IPS-NIHi7 (cell line): ENCODE results near the gene NTRK3.
A peak's percentile ranks its signal among the peaks of the same experiment; 100 is the strongest.

Experiments
- DNase-seq: peaks from one replicate; pipeline ENCODE4 v3.0.0; 2012; ENCODE audit warnings: mixed read lengths; ENCODE audit errors: extremely low spot score

NTRK3 gene

DNA sequence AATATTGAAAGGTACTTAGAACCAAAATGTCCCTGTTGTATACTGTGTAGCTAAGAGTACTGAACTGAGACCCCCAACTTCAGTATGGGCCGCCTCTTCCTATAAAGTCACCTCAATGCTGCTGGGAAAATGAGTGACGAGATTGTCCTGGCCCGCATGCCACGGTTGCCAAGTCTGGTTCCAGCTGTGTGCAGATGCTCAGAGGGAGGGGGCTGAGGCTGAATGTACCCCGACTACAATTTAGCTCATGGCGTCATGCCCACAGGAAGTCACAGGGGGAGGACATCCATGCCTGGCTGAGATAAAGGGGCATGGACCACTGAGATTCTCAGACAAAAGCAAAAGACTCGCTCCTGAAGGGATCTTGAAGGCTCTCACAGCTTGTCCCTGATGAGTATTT, 271.1 kb downstream of the NTRK3 start:
- no peak for DNase-seq

DNA sequence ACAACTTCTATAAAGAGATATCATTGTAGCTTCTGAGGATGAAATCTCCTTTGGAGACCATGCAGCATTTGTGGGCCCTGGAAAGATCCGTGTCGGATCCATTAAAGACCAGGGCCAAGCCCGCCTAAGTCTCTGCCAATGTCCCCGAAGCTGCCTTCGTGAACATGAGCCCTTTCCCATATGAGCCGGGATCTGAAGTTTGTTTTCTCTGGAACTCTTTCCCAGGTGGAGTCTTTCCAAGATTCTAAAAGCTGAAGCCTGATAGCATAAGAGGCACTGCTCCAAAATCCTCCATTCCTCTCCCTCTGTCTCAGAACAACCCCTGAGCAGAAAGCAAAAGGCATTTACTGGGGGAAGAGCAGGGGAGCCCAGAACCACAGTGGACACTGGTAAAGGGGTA, 274.6 kb downstream of the NTRK3 start:
- DNase-seq: no peak

DNA sequence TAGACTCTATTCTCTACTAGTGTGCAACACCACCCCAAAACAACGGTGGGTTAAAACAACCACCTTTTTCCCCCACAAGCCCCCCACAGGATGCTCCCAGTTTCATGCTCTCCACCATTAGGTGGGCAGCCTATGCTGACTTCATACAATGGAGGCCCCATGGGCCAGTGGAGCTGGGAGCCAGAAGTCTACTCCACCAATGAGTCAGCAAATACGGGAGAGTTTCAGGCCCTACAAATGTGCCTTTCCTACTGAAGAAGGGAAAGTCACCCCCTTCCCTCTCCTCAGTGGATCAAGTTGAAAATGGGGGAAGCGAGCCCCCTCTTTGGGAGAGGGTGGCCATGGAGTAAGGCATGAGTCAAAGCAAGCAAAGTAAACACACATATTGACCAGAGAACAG, 278.6 kb downstream of the NTRK3 start:
- no peak for DNase-seq

DNA sequence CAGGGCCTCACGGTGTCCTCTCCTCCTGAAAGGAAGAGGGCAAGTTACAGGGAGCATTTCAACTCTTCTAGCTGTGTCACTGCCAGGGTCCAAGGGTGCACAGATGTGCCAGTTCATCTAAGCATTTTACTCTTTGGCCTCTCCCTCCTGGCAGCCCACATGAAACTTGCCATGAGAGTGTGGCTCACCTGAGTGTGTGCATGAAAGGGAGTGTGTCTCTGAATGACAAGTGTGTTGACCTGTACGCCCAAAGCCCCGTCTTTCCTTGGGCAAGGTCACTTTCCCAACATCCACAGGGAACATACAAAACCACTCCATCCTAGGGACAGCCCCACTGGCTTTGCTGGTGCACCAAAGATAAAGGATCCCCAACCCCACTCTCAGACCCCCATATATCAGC, 280.0 kb downstream of the NTRK3 start:
- DNase-seq: no peak

DNA sequence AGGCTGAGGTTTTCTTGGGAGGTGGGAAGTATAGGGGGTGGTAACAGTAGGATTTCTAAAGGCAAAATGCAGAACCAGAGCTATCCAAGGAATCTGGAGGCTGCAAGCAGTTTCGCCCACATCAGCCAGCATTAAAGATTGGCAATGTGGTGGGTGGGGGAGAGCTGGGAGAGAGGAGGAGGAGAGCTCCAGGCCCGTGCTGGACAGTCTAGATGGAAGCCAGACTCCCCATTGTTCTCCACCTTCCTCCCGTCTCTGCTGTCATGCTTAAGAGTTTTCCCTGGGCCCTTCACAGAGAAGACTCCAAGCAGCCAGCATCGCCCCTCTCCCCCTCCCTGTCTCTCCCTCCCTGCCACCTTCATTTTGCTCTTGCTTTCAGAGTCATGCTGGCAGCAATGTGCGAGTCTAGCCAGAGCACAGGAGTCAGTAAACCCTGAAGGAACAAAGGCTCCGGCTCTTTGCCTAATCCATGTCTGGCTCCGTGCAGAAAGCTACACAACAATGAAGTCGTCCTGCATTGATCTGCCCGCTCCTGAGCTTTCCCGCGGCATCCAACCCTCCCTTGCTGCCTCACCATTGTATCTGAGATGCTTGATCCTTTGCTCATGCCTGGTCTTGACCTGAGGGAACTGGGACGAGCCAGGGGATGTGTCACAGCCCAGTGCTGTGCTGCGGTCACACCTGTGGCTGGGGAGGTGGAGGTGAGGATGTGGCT, 282.9 kb downstream of the NTRK3 start:
- no peak for DNase-seq

DNA sequence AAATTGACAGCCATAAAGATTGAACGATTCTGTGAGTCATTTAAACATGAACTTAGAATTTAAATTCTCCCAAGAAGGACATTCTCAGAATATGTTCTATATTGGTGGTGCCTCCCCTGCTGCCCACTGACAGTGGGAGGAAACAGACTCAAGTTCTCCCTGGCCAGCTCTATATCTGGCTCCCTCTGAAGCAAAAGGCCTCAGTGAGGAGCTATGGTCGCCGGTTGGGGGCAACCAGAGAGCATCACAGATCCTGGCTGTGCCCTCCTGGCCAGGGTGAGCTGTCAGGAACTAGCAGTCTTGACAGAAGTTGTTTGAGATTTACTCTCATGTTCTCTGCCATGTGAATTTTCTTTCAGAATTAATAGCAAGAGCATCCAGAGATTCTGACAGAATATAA, 285.5 kb downstream of the NTRK3 start:
- DNase-seq: no peak

DNA sequence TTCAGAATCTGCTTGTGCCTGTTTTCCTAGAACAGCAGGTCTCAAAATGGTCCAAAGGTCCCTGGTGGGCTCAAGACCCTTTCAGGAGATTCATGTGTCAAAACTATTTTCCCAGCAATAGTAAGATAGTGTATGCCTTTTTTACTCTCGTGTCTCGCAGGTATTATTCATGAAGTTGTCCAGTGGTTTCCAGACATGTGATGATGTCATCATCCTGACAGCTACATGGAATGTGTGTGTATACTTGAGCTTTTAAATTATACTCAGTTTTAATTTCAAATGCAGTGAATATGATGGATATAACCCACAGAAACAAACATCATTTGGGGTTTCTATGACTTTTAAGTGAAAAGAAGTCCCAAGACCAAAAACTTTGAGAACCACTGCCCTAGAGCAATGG, 288.6 kb downstream of the NTRK3 start:
- no peak for DNase-seq

DNA sequence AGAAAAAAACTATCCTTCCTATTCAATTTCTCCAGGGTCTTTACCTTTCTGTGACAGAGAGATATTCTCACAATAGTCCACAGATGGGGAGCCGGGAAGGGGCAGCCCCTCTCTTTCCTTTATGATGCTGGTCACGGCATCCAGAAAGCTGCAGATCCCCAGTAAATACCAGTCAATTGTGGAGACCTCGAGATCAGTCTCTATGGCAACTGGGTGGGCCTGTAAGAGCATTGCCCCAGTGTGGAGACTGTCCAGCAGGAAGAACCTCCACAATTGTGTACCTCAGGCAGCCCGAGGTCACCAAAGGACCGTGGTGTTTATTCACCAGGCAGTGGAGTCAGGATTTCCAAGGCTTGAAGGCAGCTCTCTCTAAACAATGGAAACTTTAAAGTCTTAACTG, 291.2 kb downstream of the NTRK3 start:
- no peak for DNase-seq

DNA sequence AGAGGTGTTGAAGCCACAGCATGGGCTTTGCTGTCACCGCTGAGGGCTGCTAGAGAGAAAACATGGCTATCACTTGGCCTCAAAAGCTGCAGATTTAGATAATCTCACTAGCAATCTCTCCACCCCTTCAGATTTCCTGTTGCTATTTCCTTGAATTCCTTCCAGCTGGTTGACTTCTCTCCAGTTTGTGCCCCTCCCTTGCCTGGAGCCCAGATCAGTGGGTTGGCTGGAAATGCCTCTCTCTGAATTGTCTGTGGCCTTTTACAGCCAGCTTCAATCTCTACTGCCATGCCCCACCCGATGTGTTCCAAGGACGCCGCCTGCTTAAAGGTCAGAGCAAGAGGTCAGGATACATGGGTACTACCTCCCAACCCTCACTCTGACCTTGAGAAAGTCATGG, 294.1 kb downstream of the NTRK3 start:
- DNase-seq: no peak

DNA sequence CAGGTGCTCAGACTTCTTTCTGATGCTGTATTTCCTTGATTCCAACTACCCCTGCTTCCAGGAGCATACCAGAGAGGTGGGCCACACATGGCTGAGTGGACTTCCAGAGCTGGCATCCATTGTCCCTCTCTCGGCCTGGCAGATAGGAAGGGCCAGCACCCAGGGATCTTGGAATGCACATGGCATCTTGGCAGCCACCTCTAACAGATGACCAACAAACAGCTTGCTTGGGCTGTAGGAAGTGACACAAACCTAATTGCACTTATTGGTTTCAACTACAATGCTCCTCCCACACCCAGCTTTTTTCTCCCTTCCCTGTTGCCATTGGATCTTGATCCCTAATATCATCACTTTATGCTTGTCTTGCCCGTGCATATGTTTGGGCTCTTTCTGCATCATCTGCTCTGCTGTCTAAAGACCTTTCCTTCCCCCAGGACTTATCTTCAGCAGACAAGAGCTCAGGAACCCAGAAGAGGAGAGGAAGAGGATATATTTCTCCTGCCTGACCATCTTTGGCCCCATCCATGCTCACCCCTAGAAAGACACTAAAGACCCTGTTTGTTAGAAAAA, 294.6 kb downstream of the NTRK3 start:
- DNase-seq: no peak

DNA sequence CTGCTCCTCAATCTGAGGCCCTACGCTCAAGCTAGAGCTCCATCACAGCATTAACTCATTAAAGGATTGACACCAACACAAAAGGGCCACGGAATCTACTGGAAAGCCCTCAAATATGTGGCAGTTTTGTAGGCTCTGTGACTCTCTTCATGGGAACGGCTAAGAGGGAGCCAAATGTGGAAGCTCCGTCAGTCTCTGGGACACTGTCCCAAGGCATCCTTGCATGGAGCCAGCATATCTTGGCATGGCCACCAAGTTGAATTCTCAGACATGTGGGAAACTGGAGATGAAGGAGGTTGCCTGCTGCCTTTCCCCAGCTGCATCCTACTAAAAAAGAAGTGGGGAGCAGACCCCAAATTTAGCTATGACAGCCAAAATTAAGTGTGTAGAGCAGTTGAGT, 296.9 kb downstream of the NTRK3 start:
- no peak for DNase-seq

DNA sequence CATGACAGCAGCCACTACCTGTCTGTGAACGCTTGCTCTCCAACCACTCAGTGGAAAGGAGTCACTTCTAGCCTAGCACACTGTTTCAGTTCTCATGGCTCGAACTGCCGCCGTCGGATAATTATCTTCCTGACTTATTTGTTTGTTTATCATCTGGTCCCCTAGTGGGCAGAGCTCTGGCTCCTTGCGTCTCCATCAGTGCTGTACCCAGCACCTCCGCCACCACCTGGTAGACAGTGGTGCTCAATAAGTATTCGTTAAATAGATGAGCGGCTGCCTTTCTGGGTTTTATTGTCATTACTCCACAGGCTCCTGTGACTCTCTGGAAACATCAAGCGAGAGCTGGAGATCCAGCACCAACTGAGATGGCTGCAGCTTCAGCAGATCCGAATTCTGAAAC, 297.5 kb downstream of the NTRK3 start:
- peak; percentile 31 for DNase-seq

DNA sequence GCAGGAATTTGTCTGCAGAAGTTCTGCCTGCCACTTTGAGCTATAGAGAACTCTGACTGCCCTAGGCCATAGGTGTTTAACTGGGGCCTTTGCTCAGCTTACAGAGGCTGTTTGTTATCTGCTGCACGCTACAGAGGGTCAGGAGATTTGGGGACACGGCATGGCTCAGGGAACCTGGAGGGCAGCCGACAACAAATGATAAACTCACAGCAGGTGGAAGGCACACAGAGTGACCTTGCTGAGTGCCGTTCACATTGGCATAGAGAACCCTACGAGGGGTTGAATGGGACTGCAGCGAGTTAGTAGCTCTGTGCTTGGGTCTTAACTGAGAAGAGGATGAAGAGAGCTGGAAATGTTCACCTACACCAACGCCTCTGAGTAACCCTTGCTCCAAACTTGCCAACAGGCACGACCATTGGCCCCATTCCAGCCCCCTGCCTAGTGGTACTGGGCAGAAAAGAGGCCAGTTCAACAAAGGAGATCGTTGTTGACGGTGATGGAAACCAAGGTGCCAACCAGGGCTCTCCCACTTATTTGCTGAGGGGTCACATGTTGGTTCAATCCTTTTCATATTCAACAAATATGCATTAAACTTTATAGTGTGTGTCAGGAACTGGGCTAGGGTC, 301.1 kb downstream of the NTRK3 start:
- no peak for DNase-seq

DNA sequence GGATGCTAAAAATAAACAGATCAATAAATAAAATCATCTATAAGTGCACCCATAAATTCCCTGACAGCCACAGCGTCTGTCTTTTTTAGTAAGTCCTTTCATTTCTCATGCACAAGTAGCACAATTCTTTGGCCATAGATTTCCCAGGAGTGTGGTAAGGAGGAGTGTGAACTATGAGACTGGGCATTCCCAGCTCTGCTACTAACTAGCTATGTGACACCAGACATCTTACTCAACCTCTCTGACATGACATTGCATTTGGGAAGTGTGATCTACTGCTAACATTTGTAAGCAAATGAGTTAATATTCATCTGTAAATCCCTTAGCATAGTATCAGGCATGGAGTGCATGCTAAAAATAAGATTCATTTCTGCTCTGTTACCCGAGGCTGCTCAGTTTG, 301.7 kb downstream of the NTRK3 start:
- DNase-seq: no peak

DNA sequence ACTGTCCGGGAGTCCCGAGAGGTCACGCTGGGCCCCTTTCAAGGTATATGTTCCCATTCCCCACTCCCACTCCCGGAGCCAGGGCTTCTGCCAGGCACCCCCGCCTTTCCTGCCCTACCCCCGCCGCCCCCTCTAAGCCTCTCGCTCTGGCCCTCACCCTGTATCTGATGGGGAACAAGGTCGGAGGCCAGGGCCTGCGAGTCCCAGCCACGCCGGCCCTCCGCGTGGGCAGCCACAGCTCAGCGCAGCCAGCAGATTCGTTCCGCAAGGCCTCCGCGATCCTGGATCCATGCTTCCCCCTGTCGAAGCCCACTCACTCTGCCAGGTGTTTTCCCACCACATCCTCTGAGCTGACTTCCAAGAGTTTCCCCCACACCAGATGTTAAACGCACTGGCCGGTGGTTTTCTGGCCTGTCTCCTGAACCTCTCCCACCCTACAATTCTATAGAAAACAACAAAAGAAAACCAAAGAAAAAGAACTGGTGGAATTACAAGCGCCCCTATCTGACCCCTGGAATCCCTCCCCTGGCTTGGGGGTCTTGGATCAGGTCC, 303.7 kb downstream of the NTRK3 start:
- no peak for DNase-seq

DNA sequence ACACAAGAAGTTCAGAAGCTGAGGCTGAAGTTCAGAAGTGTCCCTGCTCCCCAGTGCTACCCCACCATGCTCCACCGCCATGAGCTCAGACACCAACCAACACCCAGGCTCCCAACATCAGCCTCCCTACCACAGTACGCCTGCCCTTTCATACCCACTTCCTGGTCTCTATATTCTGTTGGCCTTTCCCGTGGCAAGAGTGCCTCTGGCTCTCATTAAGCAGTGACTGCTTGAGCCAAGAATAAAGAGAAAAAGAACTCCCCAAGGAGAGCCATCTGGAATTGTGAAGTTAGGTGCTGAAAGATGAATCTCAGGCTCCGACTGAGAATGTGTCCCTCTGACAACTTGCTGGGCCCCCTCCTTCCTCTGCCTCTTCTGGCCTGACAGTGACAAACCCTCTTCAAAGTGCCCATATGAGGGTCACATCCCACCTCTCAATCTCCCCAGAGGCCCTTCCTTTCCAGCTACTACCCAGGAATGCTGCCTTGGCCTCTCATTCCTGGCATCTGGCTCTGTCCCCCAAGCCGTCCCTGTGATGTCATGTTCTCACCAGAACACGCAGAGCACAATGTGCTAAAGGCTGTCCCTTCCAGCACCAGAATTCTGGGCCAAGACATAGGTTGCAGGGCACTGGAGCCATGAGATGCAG, 306.8 kb downstream of the NTRK3 start:
- no peak for DNase-seq

DNA sequence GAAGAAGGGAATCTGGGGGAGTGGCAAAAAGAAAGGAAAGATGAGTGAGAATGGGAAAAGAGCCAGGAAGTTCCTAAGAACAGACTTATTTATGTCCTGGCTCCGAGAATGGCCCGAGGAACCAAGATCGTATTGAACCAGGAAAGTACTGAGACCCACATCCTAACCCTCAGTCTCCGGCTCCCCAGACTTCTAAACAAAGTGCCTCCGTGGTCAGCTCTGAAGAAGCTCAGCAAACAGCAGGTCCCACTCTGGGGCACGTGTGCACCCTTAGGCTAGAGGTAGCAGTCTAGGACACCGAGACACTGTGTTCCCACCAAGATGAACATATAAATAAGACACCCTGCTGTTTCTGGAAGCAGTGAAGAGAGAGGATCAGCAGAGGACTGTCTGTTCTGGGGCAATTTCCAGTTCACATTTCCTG, 307.4 kb downstream of the NTRK3 start:
- no peak for DNase-seq

DNA sequence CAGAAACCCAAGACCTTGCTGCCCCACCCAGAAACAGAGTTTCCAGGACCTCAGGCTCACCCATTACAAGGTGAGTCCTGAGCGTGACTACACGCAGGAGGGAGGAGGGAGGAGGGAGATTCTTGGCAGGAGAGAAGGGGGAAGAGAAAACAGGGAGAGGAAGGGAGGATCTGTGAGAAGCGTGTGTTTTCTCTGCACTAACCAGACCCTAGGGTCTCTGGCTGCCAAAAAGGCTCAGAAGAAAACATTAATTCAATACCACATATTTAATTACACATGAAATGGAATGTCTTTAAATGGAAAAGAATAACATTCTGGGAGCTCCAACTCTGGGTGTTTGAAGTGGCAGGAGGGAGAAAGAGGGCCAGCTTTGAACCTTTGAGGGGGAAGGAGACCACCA, 309.0 kb downstream of the NTRK3 start:
- no peak for DNase-seq

DNA sequence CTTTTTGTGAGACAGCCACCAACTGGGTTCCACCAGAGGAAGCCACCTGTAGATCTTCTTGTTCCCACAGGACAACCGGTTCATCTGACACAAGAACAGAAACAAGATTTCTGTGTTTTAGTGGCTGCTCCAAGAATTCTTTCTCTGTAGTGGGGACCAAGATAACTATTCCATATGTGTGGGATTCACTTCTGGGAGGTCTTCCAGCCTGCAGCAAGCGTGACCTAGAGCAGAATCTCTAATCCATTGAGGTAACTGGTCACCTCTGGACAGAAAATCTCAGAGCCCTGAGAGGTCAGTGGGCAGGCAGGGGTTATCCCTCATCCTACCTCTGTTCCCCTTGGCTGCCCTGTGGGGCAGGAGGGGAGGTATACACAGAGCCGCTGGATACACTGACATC, 311.3 kb downstream of the NTRK3 start:
- DNase-seq: no peak

DNA sequence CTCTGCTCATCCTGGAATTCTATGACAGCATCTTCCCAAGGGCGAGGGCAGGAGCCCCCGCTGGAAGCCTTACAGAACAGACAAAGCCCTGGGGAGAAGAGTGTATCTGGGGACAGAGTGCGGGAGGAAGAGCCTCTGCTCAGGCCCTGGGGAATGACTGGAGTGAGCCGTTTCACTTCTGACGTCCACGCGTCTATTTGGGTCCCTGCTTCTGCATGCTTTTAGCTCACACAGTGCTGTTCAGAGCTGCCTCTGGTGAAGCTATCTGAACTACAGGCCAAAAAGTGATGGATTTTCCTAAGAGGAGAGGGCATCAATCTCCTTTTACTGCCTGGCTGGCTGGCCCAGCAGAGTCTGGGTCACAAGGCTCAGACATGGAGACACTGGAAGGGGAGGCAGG, 311.8 kb downstream of the NTRK3 start:
- no peak for DNase-seq

DNA sequence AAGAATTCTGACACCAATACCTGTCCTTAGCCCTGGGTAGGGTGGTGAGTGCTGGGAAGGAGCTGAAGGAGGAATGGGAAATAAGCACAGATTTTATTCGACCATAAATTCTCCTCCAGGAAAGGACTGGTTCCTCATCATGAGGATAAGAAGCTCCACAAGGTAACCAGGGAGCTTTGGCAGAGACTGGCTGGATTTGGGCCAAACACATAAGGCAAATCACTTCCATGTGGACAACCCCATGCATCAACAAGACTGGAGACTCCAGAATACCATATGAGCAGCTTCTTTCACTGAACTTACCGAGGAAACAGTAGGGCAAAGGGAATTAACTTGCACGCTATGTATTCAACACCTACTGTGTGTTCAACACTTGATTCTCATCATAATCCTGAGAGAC, 312.5 kb downstream of the NTRK3 start:
- DNase-seq: no peak

DNA sequence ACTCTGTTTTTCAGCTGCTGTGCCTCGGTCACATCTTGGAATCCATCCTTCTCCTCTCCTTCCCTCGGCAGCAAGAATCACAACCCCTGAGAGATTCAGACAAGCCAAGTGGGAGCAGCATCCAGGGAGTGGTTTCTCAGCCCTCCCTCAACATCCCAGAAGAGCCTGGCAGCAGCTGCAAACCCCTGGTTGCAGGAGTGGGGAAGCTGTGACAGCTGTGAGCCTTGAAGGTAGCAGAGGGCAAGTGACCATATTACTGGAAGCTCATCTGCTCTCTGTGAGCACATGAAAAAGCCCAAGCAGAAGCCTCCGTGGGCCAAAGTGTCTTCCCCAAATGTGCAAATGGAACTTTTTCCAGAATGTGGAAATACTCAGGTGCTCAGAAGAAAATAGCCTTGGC, 312.9 kb downstream of the NTRK3 start:
- DNase-seq: no peak

DNA sequence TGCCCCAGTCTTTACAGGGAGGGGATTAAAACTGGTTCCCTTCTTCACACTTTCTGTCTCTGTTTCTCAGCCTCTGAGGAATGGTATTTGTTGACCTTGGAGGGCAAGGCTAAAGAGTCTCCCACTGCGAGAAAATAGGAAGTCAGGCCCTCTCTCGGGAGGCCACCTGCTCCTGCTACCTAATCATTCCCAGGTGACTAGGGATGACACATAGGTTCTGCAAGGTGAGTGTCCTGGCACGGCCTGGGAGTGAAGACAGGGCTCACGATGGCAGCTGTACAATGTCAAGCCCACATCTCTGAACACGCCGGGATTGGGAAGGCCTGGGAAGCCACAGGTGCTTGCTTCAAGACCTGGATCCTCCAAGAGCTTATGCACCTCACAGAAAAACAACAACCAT, 314.2 kb downstream of the NTRK3 start:
- no peak for DNase-seq
